SK-N-SH (cell line): ENCODE results near the gene RAP1GAP. TPM values are rescaled to one million over a fixed set of nuclear protein-coding genes. Genes with fewer than 3 reads are reported as not detected.

Experiments used
- CTCF ChIA-PET: fragments of 300-600, 350-600 bp; formaldehyde crosslinking; extraction: SDS; loops from one replicate; lab custom pipeline; 2021; lab: Yijun Ruan, JAX
- POLR2A ChIA-PET: fragments of 350-600 bp; sonication (Branson Sonifier 250); formaldehyde crosslinking; extraction: SDS; loops from one replicate; lab custom pipeline; 2020; ENCODE audit warnings: antibody characterized with exemption, inconsistent platforms; lab: Yijun Ruan, JAX
- DNase-seq: peaks from one replicate; pipeline ENCODE4 v3.0.0; 2012
- H2AFZ ChIP-seq: fragments of 200-600 bp; sonication (generic); 2 replicates; pipeline ENCODE4 v1.8.1; 2016; ENCODE audit warnings: antibody characterized with exemption, mild to moderate bottlenecking, low read depth
- H3F3A ChIP-seq: fragments of 200-600 bp; sonication (generic); replicated peaks from 2 replicates; pipeline ENCODE3; 2016; ENCODE audit warnings: antibody characterized with exemption, mild to moderate bottlenecking; ENCODE audit not compliant: insufficient read depth
- H3K27ac ChIP-seq, 2 experiments: fragments of 200-500 bp in 1 of 2; fragments of 200-600 bp in 1 of 2; sonication (Bioruptor generic) in 1 of 2; sonication (generic), shearing (Covaris generic) in 1 of 2; 2 replicates each; pipeline versions ENCODE4 v1.5.1 to v1.6.1; 2014 to 2016; ENCODE audit warnings: low read depth in 2 of 2, inconsistent platforms in 1 of 2, low read length in 1 of 2, mild to moderate bottlenecking in 1 of 2, mixed read lengths in 1 of 2
- H3K27me3 ChIP-seq: fragments of 200-600 bp; sonication (generic), shearing (Covaris generic); 2 replicates; pipeline ENCODE4 v1.6.1; 2016; ENCODE audit warnings: mixed run types; ENCODE audit not compliant: insufficient read depth
- H3K36me3 ChIP-seq, 2 experiments: fragments of 200-500 bp in 1 of 2; fragments of 200-600 bp in 1 of 2; sonication (Bioruptor generic) in 1 of 2; sonication (generic) in 1 of 2; replicated peaks in 1 of 2; 2 replicates each; pipeline versions ENCODE3 to v1.5.1; 2014 to 2016; ENCODE audit warnings: low read length in 1 of 2, mild to moderate bottlenecking in 1 of 2; ENCODE audit not compliant: insufficient read depth in 2 of 2, control insufficient read depth in 1 of 2
- H3K4me1 ChIP-seq, 2 experiments: fragments of 200-500 bp in 1 of 2; fragments of 200-600 bp in 1 of 2; sonication (Bioruptor generic) in 1 of 2; sonication (generic), shearing (Covaris generic) in 1 of 2; 2 replicates each; pipeline versions ENCODE4 v1.5.1 to v1.6.1; 2014 to 2016; ENCODE audit warnings: low read depth in 1 of 2, low read length in 1 of 2, mixed run types in 1 of 2; ENCODE audit not compliant: insufficient read depth in 2 of 2, control insufficient read depth in 1 of 2
- H3K4me2 ChIP-seq: fragments of 200-600 bp; sonication (generic), shearing (Covaris generic); 2 replicates; pipeline ENCODE4 v1.6.1; 2017; ENCODE audit warnings: mixed run types
- H3K4me3 ChIP-seq, 2 experiments: fragments of 200-500 bp in 1 of 2; fragments of 200-600 bp in 1 of 2; sonication (Bioruptor generic) in 1 of 2; sonication (generic), shearing (Covaris generic) in 1 of 2; 2 replicates each; pipeline versions ENCODE4 v1.5.1 to v1.8.1; 2014 to 2016; ENCODE audit warnings: low read depth in 2 of 2, inconsistent platforms in 1 of 2, low read length in 1 of 2, mild to moderate bottlenecking in 1 of 2, mixed read lengths in 1 of 2, moderate library complexity in 1 of 2
- H3K79me2 ChIP-seq: fragments of 200-600 bp; sonication (generic); 2 replicates; pipeline ENCODE4 v1.8.1; 2017; ENCODE audit warnings: mild to moderate bottlenecking; ENCODE audit not compliant: insufficient read depth
- H3K9ac ChIP-seq: fragments of 200-600 bp; sonication (generic); 2 replicates; pipeline ENCODE4 v1.6.1; 2017; ENCODE audit warnings: mixed run types
- H3K9me2 ChIP-seq: fragments of 200-600 bp; sonication (generic); 2 replicates; pipeline ENCODE4 v1.6.1; 2017; ENCODE audit warnings: mixed run types
- H3K9me3 ChIP-seq: fragments of 200-600 bp; sonication (generic); 2 replicates; pipeline ENCODE4 v1.6.1; 2017; ENCODE audit warnings: mixed run types, mild to moderate bottlenecking, moderate library complexity
- H4K20me1 ChIP-seq: fragments of 200-600 bp; sonication (generic); 2 replicates; pipeline ENCODE4 v1.6.1; 2017; ENCODE audit warnings: mild to moderate bottlenecking, mixed run types; ENCODE audit not compliant: insufficient read depth
- ELF1 ChIP-seq: IDR thresholded peaks from 2 replicates; pipeline ENCODE4 v1.4.0; 2012
- EP300 ChIP-seq, 2 experiments: IDR thresholded peaks; 2 replicates each; pipeline versions ENCODE4 v1.4.0 to v1.6.1; 2012; ENCODE audit warnings: borderline replicate concordance in 1 of 2, low read depth in 1 of 2, low read length in 1 of 2
- EZH2phosphoT487 ChIP-seq: fragments of 200-600 bp; sonication (generic); IDR thresholded peaks from 2 replicates; pipeline ENCODE4 v1.6.1; 2017; ENCODE audit warnings: low read depth, mixed run types, mild to moderate bottlenecking, antibody characterized with exemption, moderate library complexity, borderline replicate concordance
- GATA2 ChIP-seq: sonication (generic); formaldehyde crosslinking; IDR thresholded peaks from 2 replicates; pipeline ENCODE4 v1.5.0; 2020; ENCODE audit warnings: mild to moderate bottlenecking, missing genetic modification reagents
- JUND ChIP-seq: IDR thresholded peaks from 2 replicates; pipeline ENCODE4 v1.4.0; 2012
- MAX ChIP-seq: IDR thresholded peaks from 2 replicates; pipeline ENCODE4 v1.4.0; 2012; ENCODE audit warnings: low read depth
- MEF2A ChIP-seq: IDR thresholded peaks from 2 replicates; pipeline ENCODE4 v1.4.0; 2012; ENCODE audit warnings: low read depth, borderline replicate concordance
- MXI1 ChIP-seq: IDR thresholded peaks from 2 replicates; pipeline ENCODE4 v1.6.1; 2012; ENCODE audit warnings: mild to moderate bottlenecking, low read depth, low read length, improper control_type of control experiment
- NFIC ChIP-seq: IDR thresholded peaks from 2 replicates; pipeline ENCODE4 v1.4.0; 2012; ENCODE audit warnings: borderline replicate concordance
- NRF1 ChIP-seq: IDR thresholded peaks from 2 replicates; pipeline ENCODE4 v1.6.1; 2012; ENCODE audit warnings: low read depth, mild to moderate bottlenecking, low read length
- PBX3 ChIP-seq: IDR thresholded peaks from 2 replicates; pipeline ENCODE4; 2012
- RAD21 ChIP-seq: IDR thresholded peaks from 2 replicates; pipeline ENCODE4 v1.6.1; 2012; ENCODE audit warnings: mild to moderate bottlenecking, low read length
- RCOR1 ChIP-seq: fragments of 150-350 bp; IDR thresholded peaks from 2 replicates; pipeline ENCODE4 v1.6.1; 2017; ENCODE audit warnings: antibody characterized with exemption, low read length
- REST ChIP-seq: IDR thresholded peaks from 2 replicates; pipeline ENCODE4 v1.6.1; 2012; ENCODE audit warnings: mild to moderate bottlenecking, low read depth, low read length, moderate library complexity
- RFX5 ChIP-seq: IDR thresholded peaks from 2 replicates; pipeline ENCODE4 v1.6.1; 2012; ENCODE audit warnings: mild to moderate bottlenecking, improper control_type of control experiment, low read length
- SIN3A ChIP-seq: IDR thresholded peaks from 2 replicates; pipeline ENCODE4 v1.6.1; 2012; ENCODE audit warnings: low read depth, mild to moderate bottlenecking, low read length, moderate library complexity, borderline replicate concordance
- TAF1 ChIP-seq: IDR thresholded peaks from 2 replicates; pipeline ENCODE4 v1.6.1; 2012; ENCODE audit warnings: low read depth, mild to moderate bottlenecking, low read length, moderate library complexity, borderline replicate concordance
- TCF12 ChIP-seq: IDR thresholded peaks from 2 replicates; pipeline ENCODE4 v1.4.0; 2012
- WGBS: methylation state at CpG from one replicate; pipeline ENCODE4 v1.1.6; 2017; ENCODE audit warnings: low lambda C conversion rate; 5-methylcytosine and 5-hydroxymethylcytosine counted together
- polyA plus RNA-seq, 3 experiments: library from polyadenylated mRNA; depleted of rRNA; stranded (reverse); fragments of >200 nt; gene quantifications; 2 replicates each; pipeline ENCODE4 v1.2.3, GENCODE V29; 2012
- TF ChIP-seq, protein P1 (sequence below): fragments of 200-600 bp; sonication (generic); IDR thresholded peaks from 2 replicates; pipeline ENCODE4 v1.6.1; 2017; ENCODE audit warnings: antibody characterized with exemption, mild to moderate bottlenecking, moderate library complexity

Gene RAP1GAP
- polyA plus RNA-seq, 1 of the 3 experiments (the other 2 are of a cell fraction), result 0.99 TPM

GRCh38 chr1:21655259-21655658 is 13.9 kb downstream of the RAP1GAP start:
- H3K27ac ChIP-seq, result no peak overlapping the region
- CTCF ChIA-PET, result interaction anchor here (0.6 to 6.1 kb wide), 4 partner anchors 31 to 386 kb away, joined by 3 to 70 read pairs (median 3); no protein-coding TSS in a partner anchor
- peaks cover 0 to 21% of the 10 kb centered on the region in 2 experiments; a peak in 1 of 4 replicates for H3K4me1 ChIP-seq
- no peaks in the 10 kb centered on the region for H4K20me1 ChIP-seq
- H2AFZ ChIP-seq, result no peak overlapping the region
- no peak overlapping the region for H3K9ac ChIP-seq
- H3K9me3 ChIP-seq, result no peaks in the 10 kb centered on the region
- H3K4me2 ChIP-seq, result no peak overlapping the region
- no peak overlapping the region for H3K4me3 ChIP-seq
- TF ChIP-seq, protein P1, sequence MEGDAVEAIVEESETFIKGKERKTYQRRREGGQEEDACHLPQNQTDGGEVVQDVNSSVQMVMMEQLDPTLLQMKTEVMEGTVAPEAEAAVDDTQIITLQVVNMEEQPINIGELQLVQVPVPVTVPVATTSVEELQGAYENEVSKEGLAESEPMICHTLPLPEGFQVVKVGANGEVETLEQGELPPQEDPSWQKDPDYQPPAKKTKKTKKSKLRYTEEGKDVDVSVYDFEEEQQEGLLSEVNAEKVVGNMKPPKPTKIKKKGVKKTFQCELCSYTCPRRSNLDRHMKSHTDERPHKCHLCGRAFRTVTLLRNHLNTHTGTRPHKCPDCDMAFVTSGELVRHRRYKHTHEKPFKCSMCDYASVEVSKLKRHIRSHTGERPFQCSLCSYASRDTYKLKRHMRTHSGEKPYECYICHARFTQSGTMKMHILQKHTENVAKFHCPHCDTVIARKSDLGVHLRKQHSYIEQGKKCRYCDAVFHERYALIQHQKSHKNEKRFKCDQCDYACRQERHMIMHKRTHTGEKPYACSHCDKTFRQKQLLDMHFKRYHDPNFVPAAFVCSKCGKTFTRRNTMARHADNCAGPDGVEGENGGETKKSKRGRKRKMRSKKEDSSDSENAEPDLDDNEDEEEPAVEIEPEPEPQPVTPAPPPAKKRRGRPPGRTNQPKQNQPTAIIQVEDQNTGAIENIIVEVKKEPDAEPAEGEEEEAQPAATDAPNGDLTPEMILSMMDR, result no peak
- no peak for TF ChIP-seq MXI1
- TF ChIP-seq TAF1, result no peak
- TF ChIP-seq MEF2A, result no peak
- no peak for TF ChIP-seq RFX5
- TF ChIP-seq REST, result no peak
- TF ChIP-seq EZH2phosphoT487, result no peak
- TF ChIP-seq JUND, result no peak
- TF ChIP-seq EP300 (IDR thresholded peaks at IDR 0.05; ENCODE audit: borderline replicate concordance in 1 of 2, low read depth in 1 of 2, low read length in 1 of 2), result no peak
- no peak for TF ChIP-seq ELF1
- no peak for DNase-seq
- no peaks in the 10 kb centered on the region for H3K9me2 ChIP-seq
- H3K79me2 ChIP-seq, result no peaks in the 10 kb centered on the region
- WGBS, result 100% methylated on average over 1 of the region's 4 CpGs
- H3K36me3 ChIP-seq, result no peaks in the 10 kb centered on the region
- no peaks in the 10 kb centered on the region for H3F3A ChIP-seq
- POLR2A ChIA-PET, result no interaction called here
- peaks cover 11% of the 10 kb centered on the region for H3K27me3 ChIP-seq

DNA sequence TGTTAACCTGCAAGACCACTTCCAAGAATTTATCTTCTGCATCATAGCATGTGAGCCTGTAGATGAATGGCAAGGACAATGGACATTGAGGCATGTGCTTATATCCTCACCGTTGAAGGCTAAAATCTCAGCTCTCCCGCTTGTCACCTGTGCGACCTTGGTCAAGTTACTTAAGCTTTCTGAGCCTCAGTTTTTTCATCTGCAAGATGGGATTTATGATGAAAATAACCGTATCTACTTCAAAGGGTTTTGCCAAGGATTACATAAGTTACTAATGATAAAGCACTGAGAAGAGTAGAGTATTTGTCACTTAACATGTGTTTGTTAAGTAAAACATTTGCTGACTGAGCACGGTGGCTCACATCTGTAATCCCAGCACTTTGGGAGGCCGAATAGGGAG is 14.9 kb downstream of the RAP1GAP start:
- no peaks in the 10 kb centered on the region for H3F3A ChIP-seq
- ChIA-PET POLR2A (no interaction called here), CTCF (interaction anchor here (1.1 to 1.4 kb wide), 2 partner anchors 284 to 385 kb away, joined by 3 to 4 read pairs; no protein-coding TSS in a partner anchor)
- no peak overlapping the region for H3K4me2 ChIP-seq
- no peaks in the 10 kb centered on the region for H3K36me3 ChIP-seq
- H2AFZ ChIP-seq, result no peak overlapping the region
- H3K4me3 ChIP-seq, result no peak overlapping the region
- whole genome bisulfite sequencing, result 85% methylated on average over 6 of the region's 6 CpGs
- no peaks in the 10 kb centered on the region for H4K20me1 ChIP-seq
- no peaks in the 10 kb centered on the region for H3K9me2 ChIP-seq
- H3K4me1 ChIP-seq, result peaks cover 0 to 19% of the 10 kb centered on the region in 2 experiments; a peak in 1 of 4 replicates
- H3K27me3 ChIP-seq, result peaks cover 7% of the 10 kb centered on the region
- no peaks in the 10 kb centered on the region for H3K79me2 ChIP-seq
- H3K27ac ChIP-seq, result no peak overlapping the region
- no peak for DNase-seq
- no peak overlapping the region for H3K9ac ChIP-seq
- no peaks in the 10 kb centered on the region for H3K9me3 ChIP-seq
- TF ChIP-seq PBX3, result no peak
- TF ChIP-seq GATA2 (CRISPR knock-in tag), result no peak
- no peak for TF ChIP-seq RAD21
- no peak for TF ChIP-seq MAX
- TF ChIP-seq NFIC, result no peak
- no peak for TF ChIP-seq JUND
- no peak for TF ChIP-seq ELF1
- no peak for TF ChIP-seq RFX5
- no peak for TF ChIP-seq SIN3A
- TF ChIP-seq NRF1, result no peak
- TF ChIP-seq RCOR1, result no peak
- TF ChIP-seq TAF1, result no peak
- TF ChIP-seq TCF12, result no peak
